Loucy (cell line): Measurements from ENCODE around the gene IGF1R.

Experiments
- H2AFZ ChIP-seq: fragments of 200-600 bp; sonication (generic); 2 replicates; pipeline ENCODE4 v1.6.0; 2016; ENCODE audit warnings: antibody characterized with exemption, mild to moderate bottlenecking, low read length, moderate library complexity
- H3F3A ChIP-seq: fragments of 200-600 bp; 2 replicates; pipeline ENCODE4 v1.6.0; 2016; ENCODE audit warnings: antibody characterized with exemption, low read depth, mild to moderate bottlenecking
- H3K27me3 ChIP-seq: fragments of 200-600 bp; sonication (generic); 2 replicates; pipeline ENCODE4 v1.6.1; 2014; ENCODE audit warnings: low read length, mild to moderate bottlenecking; ENCODE audit not compliant: insufficient read depth, poor library complexity, severe bottlenecking
- H3K36me3 ChIP-seq: fragments of 200-600 bp; sonication (generic); 2 replicates; pipeline ENCODE4 v1.6.1; 2016; ENCODE audit warnings: low read length; ENCODE audit not compliant: insufficient read depth
- H3K4me1 ChIP-seq: fragments of 200-600 bp; sonication (generic); 2 replicates; pipeline ENCODE4 v1.5.1; 2014; ENCODE audit warnings: low read length, mild to moderate bottlenecking; ENCODE audit not compliant: insufficient read depth, poor library complexity, severe bottlenecking
- H3K4me2 ChIP-seq: fragments of 200-600 bp; sonication (generic); 2 replicates; pipeline ENCODE4 v1.6.0; 2014; ENCODE audit warnings: antibody characterized with exemption, low read length, low read depth, mild to moderate bottlenecking; ENCODE audit not compliant: poor library complexity, severe bottlenecking
- H3K4me3 ChIP-seq: fragments of 200-600 bp; sonication (generic); 2 replicates; pipeline ENCODE4 v1.5.1; 2014; ENCODE audit warnings: low read length, mild to moderate bottlenecking, mixed read lengths; ENCODE audit not compliant: poor library complexity, severe bottlenecking
- H3K79me2 ChIP-seq: fragments of 200-600 bp; sonication (generic); 2 replicates; pipeline ENCODE4 v1.6.1; 2014; ENCODE audit warnings: low read length; ENCODE audit not compliant: insufficient read depth
- H3K9ac ChIP-seq: fragments of 200-600 bp; sonication (generic); 2 replicates; pipeline ENCODE4 v1.6.0; 2014; ENCODE audit warnings: mild to moderate bottlenecking, low read depth, low read length, moderate library complexity; ENCODE audit not compliant: poor library complexity, severe bottlenecking
- H3K9me2 ChIP-seq: fragments of 200-600 bp; sonication (generic); replicated peaks from 2 replicates; pipeline ENCODE4 v1.6.1; 2016; ENCODE audit warnings: low read depth, low read length, mixed read lengths
- H3K9me3 ChIP-seq: fragments of 200-600 bp; sonication (generic); 2 replicates; pipeline ENCODE4 v1.6.1; 2014; ENCODE audit warnings: mild to moderate bottlenecking, antibody characterized with exemption, low read length, low read depth; ENCODE audit not compliant: insufficient read depth
- H4K20me1 ChIP-seq: fragments of 200-600 bp; sonication (generic); 2 replicates; pipeline ENCODE4 v1.6.0; 2014; ENCODE audit warnings: antibody characterized with exemption, low read length, mild to moderate bottlenecking; ENCODE audit not compliant: insufficient read depth, poor library complexity, severe bottlenecking
- EZH2phosphoT487 ChIP-seq: fragments of 200-600 bp; IDR thresholded peaks from 2 replicates; pipeline ENCODE4 v1.6.1; 2018; ENCODE audit warnings: antibody characterized with exemption, mild to moderate bottlenecking, moderate library complexity, borderline replicate concordance
- TF ChIP-seq, protein P1 (sequence below): fragments of 200-600 bp; sonication (generic); conservative IDR thresholded peaks from 2 replicates; pipeline ENCODE4 v1.5.1; 2014; ENCODE audit warnings: mild to moderate bottlenecking, antibody characterized with exemption, low read length

Gene IGF1R

DNA sequence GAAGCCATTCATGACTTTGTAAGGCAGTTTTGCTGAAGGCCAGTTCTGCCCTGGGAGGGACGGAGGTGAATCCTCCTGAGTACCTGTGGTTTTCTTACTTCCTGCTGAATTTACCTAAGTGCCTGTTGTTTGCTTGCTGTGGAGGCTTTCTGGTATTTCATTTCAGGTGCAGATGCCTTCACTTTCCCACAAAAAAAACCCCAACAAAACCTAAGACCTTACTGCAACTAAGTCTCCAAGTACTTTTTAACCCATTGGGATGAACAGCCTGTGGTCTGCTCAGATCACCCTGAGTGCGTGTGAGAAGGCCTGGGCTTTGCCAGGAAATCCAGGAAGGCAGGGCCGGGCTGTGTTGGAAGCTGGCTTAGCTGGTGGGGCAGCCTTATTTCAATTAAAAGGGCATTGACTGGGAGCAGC is 65.3 kb downstream of the IGF1R start:
- H3K9me2 ChIP-seq, result no peaks in the 10 kb centered on the region
- peaks cover 19% of the 10 kb centered on the region; the same call in 1 of the 2 replicates for H3K36me3 ChIP-seq
- peak overlapping the region; percentile 33 for H3K9ac ChIP-seq
- no peak for TF ChIP-seq EZH2phosphoT487
- TF ChIP-seq, protein P1, sequence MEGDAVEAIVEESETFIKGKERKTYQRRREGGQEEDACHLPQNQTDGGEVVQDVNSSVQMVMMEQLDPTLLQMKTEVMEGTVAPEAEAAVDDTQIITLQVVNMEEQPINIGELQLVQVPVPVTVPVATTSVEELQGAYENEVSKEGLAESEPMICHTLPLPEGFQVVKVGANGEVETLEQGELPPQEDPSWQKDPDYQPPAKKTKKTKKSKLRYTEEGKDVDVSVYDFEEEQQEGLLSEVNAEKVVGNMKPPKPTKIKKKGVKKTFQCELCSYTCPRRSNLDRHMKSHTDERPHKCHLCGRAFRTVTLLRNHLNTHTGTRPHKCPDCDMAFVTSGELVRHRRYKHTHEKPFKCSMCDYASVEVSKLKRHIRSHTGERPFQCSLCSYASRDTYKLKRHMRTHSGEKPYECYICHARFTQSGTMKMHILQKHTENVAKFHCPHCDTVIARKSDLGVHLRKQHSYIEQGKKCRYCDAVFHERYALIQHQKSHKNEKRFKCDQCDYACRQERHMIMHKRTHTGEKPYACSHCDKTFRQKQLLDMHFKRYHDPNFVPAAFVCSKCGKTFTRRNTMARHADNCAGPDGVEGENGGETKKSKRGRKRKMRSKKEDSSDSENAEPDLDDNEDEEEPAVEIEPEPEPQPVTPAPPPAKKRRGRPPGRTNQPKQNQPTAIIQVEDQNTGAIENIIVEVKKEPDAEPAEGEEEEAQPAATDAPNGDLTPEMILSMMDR, result no peak
- no peaks in the 10 kb centered on the region for H3F3A ChIP-seq
- peaks cover 20% of the 10 kb centered on the region for H4K20me1 ChIP-seq
- H2AFZ ChIP-seq, result no peak overlapping the region
- H3K27me3 ChIP-seq, result no peaks in the 10 kb centered on the region
- peak overlapping the region; percentile 34 for H3K4me3 ChIP-seq
- H3K4me1 ChIP-seq, result peaks cover 52% of the 10 kb centered on the region
- H3K4me2 ChIP-seq, result peak overlapping the region; percentile 60
- H3K79me2 ChIP-seq, result peaks cover 95% of the 10 kb centered on the region
- H3K9me3 ChIP-seq, result peaks cover 4% of the 10 kb centered on the region; the same call in 1 of the 2 replicates

DNA sequence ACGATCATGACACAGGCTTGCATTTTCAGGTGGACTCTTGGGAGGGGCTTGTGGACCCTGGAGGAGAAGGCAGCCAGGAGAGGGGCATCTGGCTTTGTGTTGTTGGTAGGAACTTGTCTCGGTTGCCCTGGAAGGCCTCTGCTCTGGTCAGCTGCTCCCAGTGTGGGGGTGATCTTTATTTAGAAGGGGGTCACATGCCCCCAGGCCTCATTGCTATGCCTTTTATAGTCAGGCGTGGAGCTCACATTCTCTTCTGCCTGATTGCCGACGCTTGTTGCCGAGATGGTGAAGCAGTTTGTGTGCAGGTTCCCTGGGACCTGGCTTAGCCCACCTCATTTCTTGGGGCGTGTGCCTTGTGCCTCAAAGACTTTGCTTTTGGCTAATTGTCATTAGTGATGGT is 66.6 kb downstream of the IGF1R start:
- Histone ChIP-seq H4K20me1 (peaks cover 20% of the 10 kb centered on the region), H3K4me3 (no peak overlapping the region), H3K9ac (no peak overlapping the region), H3K4me1 (peaks cover 55% of the 10 kb centered on the region), H3K9me2 (no peaks in the 10 kb centered on the region), H3F3A (no peaks in the 10 kb centered on the region), H3K79me2 (peaks cover 96% of the 10 kb centered on the region), H3K9me3 (peaks cover 4% of the 10 kb centered on the region; the same call in 1 of the 2 replicates), H2AFZ (no peak overlapping the region), H3K36me3 (peaks cover 16% of the 10 kb centered on the region; the same call in 1 of the 2 replicates), H3K27me3 (no peaks in the 10 kb centered on the region), H3K4me2 (no peak overlapping the region)
- TF ChIP-seq EZH2phosphoT487, result no peak
- TF ChIP-seq, protein P1, result no peak

DNA sequence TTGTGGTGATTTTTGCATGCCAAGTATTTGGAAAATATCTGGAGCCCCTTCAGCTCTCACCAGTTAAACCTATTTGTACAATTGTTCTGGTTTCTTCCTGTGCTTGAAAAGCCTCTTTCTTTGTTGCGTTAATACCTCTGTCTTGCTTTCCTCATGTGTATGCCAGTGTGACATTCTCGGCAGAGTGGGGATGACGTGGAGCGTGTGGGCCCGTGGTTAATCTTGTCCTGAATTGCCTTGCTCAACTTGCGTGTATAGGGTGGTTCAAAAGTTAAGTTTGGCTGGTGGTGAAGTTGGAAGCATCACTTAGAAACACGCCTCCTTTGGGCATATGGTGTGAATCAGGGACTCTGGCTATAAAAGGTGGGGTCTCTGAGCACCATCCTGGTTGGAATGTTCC is 67.1 kb downstream of the IGF1R start:
- Histone ChIP-seq H3F3A (no peaks in the 10 kb centered on the region), H3K79me2 (peaks cover 97% of the 10 kb centered on the region), H3K4me2 (peak overlapping the region; percentile 30), H3K4me3 (no peak overlapping the region), H3K4me1 (peaks cover 59% of the 10 kb centered on the region), H3K36me3 (peaks cover 16% of the 10 kb centered on the region; the same call in 1 of the 2 replicates), H4K20me1 (peaks cover 20% of the 10 kb centered on the region), H2AFZ (no peak overlapping the region), H3K9me3 (peaks cover 4% of the 10 kb centered on the region; the same call in 1 of the 2 replicates), H3K9me2 (no peaks in the 10 kb centered on the region), H3K9ac (no peak overlapping the region), H3K27me3 (no peaks in the 10 kb centered on the region)
- TF ChIP-seq, protein P1, result no peak
- no peak for TF ChIP-seq EZH2phosphoT487
